NCI-H1048 (cell line): Measurements from ENCODE around the gene BMP7.
"Not testable (repeated sequence)": the region's sequence is repeated elsewhere in the genome, so short reads cannot be mapped to it uniquely, and the experiment has no call there.

Source experiments
- DNase-seq: peaks from one replicate; lab custom pipeline; 2025; lab: John Stamatoyannopoulos, UW

BMP7 gene

DNA sequence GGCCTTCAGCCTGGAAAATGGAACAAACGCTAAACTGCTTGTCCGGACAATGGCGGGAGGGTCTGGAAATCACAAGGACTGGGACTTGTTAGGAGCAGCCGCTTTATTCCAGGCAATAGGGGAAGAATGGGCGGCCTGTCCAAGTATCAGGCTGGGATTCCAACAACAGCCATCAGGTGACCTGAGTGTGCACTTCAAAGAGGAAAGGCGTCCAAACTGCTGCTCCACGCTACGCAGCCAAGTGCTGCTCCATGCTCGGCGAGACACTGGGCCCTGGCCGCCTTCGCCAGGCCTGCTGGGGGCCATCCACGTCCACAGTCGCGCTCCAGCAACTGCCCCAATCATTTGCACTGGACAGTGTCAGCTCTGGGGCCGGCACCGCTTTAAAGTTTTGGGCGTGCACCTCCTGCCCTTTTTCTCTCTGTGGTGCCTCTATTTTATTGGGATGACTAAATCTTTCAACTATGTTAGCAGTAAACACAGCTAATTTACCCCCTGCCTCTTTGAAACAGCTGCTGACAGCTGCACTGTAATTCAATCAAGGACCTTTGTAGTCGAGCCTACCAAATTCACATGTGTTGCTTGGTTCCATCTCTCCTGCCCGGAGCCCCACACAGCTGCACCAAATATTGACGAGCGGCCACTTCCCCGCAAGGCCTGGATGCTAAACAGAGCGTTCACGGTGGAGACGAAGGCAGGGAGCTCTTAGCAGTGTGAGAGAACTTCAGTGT lies 98.3 kb downstream of the BMP7 start:
- no peak for DNase-seq

DNA sequence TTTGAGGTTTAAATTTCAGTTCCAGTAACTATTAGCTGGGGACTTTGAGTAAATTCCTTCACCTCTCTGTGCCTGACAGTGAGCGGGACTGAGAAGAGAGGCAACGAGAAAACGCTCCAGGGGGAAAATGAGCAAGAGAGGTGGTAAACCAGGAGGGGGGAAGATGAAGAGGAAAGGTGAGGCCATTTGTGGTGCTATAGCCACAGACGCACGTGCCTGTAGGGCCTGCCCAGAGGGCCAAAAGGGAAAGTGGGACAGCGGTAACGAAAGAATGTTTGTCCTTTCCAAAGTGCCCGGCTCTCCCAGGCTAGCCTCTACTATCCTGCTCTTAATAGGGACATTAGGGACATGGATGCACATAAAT lies 99.2 kb downstream of the BMP7 start:
- DNase-seq, result no peak

DNA sequence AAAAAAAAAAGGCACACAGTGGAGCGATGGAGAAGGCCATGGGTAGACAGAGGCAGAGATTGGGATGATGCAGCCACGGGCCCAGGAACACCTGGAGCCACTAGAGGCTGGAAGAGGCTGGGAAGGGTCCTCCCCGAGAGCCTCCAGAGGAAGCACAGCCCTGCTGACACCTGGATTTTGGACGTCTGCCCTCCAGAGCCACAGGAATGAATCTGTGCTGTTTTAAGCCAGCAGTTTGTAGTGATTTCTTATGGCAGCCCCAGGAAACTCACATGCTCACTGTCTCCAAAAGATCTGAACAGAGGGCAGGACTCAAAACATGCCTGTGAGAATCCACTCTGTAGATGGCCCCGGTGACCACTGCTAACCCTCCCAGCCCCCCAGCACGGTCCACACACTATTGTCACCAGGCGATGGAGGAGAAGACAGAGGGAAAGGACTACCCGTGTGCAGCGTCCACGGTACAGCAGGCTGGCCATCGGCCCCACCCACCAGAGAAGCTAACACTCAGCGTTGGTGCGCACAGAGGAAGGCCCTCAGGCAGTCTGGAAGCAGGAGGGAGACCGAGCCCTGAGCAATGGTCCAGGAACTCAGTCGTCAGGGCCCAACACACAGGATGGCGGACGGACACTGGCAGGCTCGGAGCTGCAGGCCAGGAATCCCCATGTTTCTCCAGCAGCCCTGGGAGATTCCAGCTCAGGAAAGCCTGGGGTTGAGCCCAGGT lies 99.7 kb downstream of the BMP7 start:
- no peak for DNase-seq

DNA sequence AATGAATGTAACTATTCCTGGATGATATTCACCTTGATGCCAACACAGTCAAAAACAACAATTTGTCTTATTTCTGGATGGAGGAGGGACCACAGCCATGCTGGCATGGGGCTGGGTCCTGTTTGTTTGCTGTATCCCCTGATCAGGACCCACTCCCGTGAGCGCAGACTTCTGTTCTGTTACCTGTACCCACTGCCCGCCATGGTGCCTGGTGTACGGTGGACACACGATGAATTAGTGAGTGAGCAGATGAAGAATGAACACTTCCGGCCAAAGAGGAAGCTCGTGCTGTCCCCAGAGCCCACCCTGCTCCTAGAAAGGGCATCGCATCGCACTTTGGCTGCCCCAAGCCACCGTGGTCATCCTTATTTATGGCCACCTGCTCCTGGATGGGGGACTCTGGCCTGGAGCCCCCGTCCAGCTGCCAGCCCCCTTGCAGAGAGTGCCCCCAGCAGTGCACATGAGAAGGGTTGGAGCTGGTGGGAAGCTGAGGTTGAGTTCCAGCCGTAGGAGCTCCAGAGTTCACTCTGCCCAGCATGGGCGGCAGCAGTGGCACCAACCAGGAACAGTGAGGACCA lies 100.9 kb downstream of the BMP7 start:
- no peak for DNase-seq

DNA sequence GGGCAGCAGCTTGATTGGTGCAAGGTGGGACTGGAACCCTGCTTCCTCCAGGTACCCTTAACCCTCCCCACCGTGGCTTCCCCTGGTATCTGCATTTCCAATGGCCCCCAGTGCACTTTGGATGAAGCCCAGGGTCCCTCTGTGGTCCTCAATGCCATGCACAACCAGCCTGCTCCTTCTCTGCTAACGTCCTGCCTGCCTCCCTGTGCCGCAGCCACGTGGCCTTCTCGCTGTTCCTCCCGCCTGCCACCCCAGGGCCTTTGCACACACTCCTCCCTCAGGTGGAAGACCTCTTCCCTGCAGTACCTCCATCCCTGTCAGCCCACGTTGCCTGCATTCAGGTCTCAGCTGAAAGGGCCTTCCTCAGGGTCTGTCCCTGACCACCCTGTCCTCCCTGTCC lies 101.6 kb downstream of the BMP7 start:
- DNase-seq, result no peak

DNA sequence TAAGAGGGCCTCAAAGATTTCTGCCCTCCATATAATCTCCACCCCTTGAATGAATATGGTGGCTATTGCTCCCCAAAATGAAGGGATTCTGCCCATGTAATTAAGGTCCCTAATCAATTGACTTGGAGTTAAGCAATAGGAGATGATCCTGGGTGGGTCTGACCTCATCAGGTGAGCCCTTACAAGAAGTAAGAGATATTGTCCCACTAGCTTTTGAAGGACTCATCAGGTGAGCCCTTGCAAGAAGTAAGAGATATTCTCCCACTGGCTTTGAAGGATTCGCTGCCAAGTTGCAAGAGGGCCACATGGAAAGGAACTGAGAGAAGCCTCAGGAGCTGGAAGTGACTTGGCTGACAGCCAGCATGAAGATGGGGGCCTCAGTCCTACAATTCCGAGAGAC lies 103.4 kb downstream of the BMP7 start:
- no peak for DNase-seq

DNA sequence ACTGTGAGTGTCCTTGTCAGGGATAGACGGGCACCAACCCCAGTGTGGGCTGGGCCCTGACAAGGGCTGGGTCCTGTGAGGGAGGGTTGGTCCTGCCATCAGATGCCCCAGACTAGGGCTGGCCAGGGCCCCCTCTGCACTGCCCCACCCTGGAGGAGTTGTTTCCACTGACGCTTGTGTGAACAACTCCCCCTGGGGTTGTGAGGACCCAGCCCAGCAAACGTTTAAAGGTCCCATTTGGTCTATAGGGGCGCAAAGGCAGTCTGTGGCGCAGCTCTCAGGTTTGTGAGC lies 104.1 kb downstream of the BMP7 start:
- no peak for DNase-seq

DNA sequence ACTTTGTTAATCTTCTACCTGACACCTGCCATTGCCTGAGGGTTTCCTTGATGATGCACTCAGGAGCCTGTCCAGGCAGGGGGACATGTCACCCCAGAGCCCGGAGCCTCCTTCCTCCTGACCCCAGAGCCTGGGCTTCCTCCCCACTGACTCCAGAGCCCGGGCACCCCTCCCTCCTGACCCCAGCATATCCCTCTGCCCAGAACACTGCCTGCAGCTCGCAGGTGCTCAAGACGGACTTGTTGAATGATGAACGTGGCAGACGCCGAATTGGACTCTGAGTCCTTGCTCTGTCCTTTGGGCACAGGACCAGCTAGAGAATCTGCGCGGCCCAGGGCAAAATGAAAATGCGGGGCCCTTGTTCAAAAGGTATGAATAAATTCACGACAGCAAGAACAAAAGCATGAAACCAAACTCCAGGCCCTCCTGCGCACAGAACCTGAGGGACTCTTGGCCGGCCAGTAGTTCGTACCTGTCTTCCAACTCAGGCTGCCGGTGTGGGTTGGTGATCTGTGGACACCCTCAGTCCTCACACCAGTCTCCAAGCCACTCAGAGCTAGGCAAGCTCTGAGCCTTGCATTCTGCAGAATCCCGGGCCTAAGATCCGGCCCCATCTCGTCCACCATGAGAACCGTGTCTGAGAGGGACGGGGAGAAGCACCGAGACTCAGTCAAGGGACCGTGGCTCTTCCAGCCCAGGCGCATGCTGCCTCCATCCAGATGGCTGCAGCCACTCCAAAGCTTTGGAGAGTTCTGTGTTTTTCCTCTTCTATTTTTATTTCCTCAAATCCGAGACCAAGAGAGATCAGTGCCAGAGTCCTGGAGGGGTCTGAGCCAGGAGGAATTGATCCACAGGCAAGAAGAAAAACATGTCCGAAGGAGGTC lies 104.7 kb downstream of the BMP7 start:
- no peak for DNase-seq

DNA sequence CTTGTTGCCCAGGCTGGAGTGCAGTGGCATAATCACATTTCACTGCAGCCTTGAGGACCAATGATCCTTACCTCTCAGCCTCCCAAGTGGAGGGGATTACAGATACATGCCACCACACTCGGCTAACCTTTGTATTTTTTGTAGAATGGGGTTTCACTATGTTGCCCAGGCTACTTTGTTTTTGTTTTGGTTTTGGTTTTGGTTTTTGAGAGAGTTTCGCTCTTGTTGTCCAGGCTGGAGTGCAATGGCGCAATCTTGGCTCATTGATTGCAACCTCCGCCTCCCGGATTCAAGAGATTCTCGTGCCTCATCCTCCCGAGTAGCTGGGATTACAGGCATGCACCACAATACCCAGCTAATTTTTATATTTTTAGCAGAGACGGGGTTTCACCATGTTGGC lies 105.5 kb downstream of the BMP7 start:
- DNase-seq, result no peak

DNA sequence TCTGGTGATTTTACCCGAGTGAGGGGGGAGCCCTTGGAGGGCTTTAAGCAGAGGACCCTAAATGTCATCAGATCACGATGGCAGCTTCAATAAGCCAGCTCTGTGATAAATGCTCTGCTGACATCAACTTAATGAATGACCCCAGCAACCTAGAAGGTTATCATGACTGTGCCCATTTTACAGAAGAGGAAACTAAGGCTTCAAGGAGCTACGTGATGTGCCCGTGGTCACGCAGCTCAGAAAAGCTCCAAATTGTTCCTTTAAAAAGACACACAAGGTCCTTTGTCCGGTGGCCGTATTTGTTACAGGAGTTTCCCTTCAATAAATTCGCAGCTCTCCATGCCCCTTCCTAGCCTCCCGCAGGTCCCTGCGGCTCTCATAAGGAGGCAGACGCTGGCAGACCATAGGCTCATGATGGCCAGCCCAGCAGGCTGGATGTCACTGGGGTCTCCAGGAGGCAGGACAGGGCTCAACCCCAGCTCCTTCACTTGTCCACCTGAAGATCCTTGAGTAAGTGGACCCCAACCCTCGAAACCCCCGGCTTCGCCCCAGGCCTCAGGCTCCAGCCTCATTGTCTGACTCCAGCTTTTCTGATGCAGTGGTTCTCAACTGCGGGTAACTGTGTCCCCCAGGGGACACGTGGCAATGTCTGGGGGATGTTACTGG lies 106.4 kb downstream of the BMP7 start:
- DNase-seq, result no peak

DNA sequence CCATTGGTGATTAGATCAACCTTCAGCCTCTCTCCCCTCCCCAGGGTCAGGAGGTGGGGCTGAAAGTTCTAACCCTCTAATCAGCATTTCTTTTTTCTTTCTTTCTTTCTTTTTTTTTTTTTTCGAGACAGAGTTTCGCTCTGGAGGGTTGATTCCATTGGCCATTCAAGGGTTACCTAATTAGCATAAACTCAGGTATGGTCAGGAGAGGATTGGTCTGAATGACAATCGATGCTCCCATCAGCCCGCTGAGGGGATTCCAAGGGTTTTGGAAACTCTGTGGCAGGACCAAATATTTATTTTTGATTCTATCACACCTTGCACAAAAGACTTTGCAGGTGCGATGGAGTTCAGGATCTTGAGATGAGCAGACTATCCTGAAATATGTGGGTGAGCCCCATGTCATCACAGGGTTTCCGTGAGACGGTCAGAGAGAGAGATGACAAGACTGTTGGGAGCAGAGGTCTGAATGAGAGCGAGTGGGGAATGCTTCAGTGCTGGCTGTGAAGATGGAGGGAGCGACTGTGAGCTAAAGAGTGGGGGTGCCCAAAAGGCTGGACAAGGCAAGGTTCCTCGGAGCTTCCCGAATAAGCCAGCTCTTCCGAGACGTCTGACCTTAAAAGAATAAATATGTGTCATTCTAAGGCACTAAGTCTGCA lies 107.1 kb downstream of the BMP7 start:
- DNase-seq, result no peak

DNA sequence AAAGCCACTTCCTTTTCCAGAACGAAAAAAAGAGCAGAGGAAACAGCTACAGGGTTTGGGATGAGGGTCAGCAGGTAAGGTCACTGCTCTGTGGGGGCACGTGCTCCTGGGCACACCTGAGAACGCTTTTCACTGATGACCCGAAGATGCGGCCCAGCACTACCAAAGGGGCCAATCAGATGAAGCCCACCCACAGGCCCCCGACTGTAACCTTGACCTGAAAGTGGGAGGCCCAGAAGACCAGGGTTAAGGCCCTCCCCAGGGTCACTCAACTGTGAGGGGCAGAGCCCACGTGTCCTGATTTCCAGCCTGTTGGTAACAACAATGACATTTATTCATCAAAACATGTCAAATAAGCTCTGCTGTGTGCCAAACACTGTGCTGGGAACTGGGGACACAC lies 108.0 kb downstream of the BMP7 start:
- no peak for DNase-seq

DNA sequence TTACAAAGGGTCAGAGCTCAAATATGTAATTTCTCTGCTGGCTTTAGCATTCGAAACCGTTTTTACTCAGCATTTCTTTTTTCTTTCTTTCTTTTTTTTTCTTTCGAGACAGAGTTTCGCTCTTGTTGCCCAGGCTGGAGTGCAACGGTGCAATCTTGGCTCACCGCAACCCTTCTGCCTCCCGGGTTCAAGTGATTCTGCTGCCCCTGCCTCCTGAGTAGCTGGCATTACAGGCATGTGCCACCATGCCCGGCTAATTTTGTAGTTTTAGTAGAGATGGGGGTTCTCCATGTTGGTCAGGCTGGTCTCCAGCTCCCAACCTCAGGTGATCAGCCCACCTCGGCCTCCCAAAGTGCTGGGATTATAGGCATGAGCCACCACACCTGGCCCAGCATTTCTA lies 108.7 kb downstream of the BMP7 start:
- DNase-seq, result not testable (repeated sequence)

DNA sequence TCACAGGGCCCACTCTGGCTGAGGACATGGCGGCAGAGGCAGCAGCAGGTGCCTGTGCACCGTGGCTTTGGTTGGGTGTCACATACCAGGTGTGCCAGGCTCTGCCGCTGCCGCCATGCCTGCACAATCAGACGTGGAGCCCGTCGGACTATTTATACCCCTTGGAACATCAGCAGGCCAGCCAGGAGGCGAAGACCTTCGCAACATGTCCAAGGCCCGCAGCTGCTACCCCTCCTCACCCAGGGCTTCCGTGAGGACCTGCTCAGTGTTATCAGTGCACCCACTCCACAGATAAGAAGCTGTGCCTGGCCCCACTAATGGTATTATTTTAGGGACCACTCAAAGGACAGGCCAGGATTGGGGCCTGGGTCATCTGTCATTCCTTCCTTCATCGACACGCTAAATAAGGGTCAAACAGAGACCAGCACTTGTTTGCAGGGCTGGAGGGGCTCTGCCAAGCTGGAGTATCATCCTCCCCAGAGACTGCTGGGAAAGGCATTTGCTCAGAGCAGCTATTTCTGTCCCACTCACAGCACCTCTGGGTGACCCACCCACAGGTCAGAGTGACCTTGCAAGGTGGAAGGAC lies 109.2 kb downstream of the BMP7 start:
- no peak for DNase-seq

DNA sequence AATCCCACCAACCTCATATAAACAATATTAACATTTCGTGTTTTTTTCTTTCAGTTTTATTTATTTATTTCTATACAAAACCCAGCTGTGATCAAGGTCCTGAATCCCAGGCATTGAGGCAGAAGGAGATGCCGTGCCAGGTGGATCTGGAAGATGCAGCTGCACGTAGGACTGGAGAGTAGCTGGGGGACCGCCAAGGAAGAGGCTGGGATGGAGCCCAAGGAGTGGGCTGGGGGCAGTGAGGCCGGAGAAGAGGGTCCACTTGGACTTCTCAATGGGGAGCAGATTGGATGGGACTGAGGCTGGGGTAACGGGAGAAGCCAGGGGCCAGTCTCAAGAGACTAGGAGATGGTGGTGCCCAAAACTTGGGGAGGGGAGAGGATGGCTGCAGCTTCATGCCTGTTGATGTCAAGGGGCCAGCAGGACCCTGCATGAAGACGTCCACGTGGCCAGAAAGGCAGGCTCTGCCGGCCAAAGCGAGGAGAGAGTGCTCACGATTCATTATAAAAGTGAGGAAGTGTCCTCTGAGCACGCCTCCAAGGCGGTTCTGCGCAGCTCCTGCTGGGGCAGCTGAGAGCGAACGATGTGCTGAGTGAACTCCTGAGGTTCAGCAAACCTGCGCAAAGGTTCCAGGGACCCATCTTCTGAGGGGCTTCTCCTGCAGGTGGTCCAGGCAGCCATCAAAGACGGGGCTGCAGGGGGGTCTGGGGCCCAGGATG lies 110.3 kb downstream of the BMP7 start:
- DNase-seq, result no peak

DNA sequence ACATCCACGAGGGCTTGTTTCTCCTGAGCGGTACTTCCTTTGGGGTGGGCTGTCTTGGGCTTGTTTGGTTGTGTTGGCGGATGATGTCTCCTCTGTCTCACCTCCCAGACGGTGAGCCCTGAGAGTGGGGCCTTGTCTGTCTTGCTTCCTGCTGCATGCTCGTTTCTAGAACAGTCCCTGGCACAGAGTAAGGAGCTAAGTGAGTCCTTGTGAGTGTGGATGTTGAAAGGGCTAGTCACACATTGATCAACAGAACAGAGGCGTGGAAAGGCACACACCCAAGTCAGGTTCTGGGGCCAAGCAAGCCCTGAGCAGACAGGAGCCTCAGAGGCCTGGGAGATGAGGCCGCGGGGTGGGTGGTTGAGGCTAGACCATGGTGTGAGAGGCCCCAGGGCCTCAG lies 111.0 kb downstream of the BMP7 start:
- DNase-seq, result no peak

DNA sequence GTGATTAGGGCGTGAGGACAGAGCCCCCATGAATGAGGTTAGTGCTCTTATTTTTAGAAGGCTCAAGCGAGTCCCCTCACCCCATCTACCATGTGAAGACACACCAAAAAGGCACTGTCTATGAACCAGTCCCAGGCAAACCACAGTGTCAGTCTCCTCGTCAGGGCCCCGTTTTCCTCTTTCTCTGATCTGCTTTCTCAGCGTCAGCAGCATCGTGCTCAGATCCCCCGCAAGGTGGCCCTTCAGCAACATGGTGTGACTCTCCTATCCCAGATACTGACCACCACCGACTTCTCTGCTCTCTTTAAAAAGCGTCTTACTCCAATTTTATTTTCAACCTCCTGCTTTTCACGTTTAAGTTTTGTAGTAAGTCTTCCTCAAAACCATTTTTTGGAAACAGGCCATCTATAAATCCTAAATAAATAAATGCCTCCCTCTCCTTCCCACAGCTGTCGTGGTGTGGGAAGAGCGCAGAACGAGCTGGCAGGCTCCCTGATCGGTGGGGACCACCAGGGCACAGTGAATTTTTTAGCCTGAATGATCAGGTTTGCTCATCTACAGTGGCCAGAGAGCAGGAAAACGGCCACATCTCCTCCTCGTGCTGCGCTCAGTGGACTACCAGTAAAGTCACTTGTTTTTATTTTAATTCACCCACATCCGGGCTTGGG lies 113.1 kb downstream of the BMP7 start:
- DNase-seq, result no peak

DNA sequence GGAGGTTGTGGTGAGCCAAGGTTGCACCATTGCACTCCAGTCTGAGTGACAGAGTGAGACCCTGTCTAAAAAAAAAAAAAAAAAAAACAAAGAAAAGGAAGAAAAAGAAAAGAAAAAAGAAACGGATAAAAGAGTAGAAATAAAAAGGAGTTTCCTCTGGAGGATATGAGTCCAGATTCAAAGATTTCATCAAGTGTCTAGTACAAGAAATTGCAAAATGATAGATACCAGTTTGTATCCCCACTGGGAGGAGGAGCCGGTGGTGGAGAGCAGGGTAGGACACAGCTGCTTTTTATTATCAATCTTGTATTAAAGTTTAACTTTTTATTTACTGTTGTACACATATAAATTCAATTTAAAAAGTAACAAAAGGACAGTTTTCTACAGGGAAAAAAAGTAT lies 113.9 kb downstream of the BMP7 start:
- no peak for DNase-seq

DNA sequence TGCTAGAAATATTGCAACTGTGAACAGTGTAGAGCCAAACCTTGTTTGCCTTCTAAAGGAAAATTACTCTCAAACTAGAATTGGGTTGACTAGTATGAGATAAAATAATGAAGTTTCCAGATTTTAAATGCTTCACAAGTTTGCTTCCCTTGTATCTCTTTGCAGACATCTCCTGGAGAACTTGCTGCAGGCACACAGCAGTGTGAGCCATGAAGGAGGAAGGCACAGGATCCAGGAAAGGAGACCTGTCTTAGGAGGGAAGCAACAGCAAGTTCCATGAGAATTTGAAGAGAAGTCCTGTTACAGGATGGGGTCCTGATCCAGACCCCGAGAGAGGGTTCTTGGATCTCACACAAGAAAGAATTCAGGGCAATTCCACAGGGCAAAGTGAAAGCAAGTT lies 115.9 kb downstream of the BMP7 start:
- no peak for DNase-seq

DNA sequence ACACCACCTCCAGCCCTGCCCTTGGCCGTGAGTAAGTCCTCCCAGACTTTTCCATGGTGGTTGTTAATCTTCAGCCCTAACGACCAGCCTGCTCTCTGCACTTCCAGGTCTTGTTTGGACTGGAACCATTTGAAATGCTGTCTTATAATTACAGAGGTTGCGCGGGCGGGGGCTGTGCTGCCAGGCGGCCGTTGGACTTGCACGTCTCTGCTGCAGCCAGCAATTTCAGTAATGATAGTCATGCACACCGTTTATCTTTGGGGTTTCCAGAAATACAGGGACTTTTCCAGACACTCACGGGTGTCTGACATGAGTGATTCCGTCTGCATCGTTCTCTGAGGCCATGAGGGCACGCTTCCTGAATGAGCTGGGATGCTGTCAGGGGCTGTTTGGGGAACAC lies 118.2 kb downstream of the BMP7 start:
- DNase-seq, result no peak
